Hepatocyte (in vitro differentiated cells): Measurements from ENCODE around the gene NOD1.

Experiments used
- CTCF ChIP-seq: fragments of 200-600 bp; sonication (generic); IDR thresholded peaks from 2 replicates; pipeline ENCODE4 v1.5.1; 2016; ENCODE audit warnings: antibody characterized with exemption, mild to moderate bottlenecking; ENCODE audit not compliant: poor library complexity
- EZH2 ChIP-seq: fragments of 200-600 bp; sonication (generic); IDR thresholded peaks from 2 replicates; pipeline ENCODE4 v1.6.1; 2016; ENCODE audit warnings: antibody characterized with exemption, mild to moderate bottlenecking, borderline replicate concordance
- EZH2phosphoT487 ChIP-seq: fragments of 200-600 bp; sonication (generic); IDR thresholded peaks from one replicate; pipeline ENCODE4 v1.6.1; 2018; ENCODE audit warnings: antibody characterized with exemption, mild to moderate bottlenecking, low read depth, moderate library complexity; ENCODE audit not compliant: unreplicated experiment, severe bottlenecking

- TF ChIP-seq EZH2 (no peak), CTCF (no peak), EZH2phosphoT487 (no peak)
These were observed 33.5 kb upstream of the NOD1 start for GRCh38 chr7:30511973-30512662.
